Panc1 (cell line): ENCODE measurements around the gene DMRT2. TPM values are rescaled to one million over a fixed set of nuclear protein-coding genes. Genes with fewer than 3 reads are reported as not detected.

Experiments used
- ATAC-seq: fragments of 200-7000 bp; cut with Tn5 transposase; 2 replicates; pipeline ENCODE4 v1.9.1; 2020; ENCODE audit warnings: mild to moderate bottlenecking, moderate library complexity
- BruUV-seq: library from RNA; stranded (reverse); fragments of 400-500 nt; replicated peaks from 2 replicates; lab custom pipeline; 2021; lab: Mats Ljungman, UMichigan
- CTCF ChIA-PET: fragments of 300-600 bp; sonication (Branson Sonifier 250); formaldehyde crosslinking; loops from one replicate; lab custom pipeline; 2022; ENCODE audit warnings: antibody characterized with exemption; lab: Charles Lee
- POLR2A ChIA-PET: fragments of 300-600 bp; sonication (Branson Sonifier 250); formaldehyde crosslinking; loops from one replicate; lab custom pipeline; 2022; ENCODE audit warnings: antibody characterized with exemption; lab: Charles Lee
- DNase-seq: peaks from one replicate; pipeline ENCODE4 v3.0.0-alpha.2; 2010; ENCODE audit warnings: low read depth, low spot score
- H3K27ac ChIP-seq: 2 replicates; pipeline ENCODE4 v1.5.1; 2011; ENCODE audit warnings: mild to moderate bottlenecking, low read length, inconsistent platforms
- H3K27me3 ChIP-seq: fragments of 200-500 bp; sonication (Bioruptor generic); 2 replicates; pipeline ENCODE4 v1.6.0; 2014; ENCODE audit warnings: low read length, inconsistent platforms; ENCODE audit not compliant: control insufficient read depth, insufficient read depth
- H3K36me3 ChIP-seq: fragments of 200-500 bp; sonication (Bioruptor generic); 2 replicates; pipeline ENCODE4 v1.5.1; 2014; ENCODE audit warnings: inconsistent platforms, mild to moderate bottlenecking, low read length, moderate library complexity; ENCODE audit not compliant: control insufficient read depth, insufficient read depth
- H3K4me1 ChIP-seq: 2 replicates; pipeline ENCODE4 v1.5.1; 2011; ENCODE audit warnings: inconsistent platforms, mild to moderate bottlenecking, low read length, moderate library complexity; ENCODE audit not compliant: control insufficient read depth, insufficient read depth
- H3K4me3 ChIP-seq, 2 experiments: 2 replicates each; pipeline ENCODE4 v1.5.1; 2011 to 2012; ENCODE audit warnings: low read depth in 2 of 2, low read length in 2 of 2, mild to moderate bottlenecking in 2 of 2, inconsistent platforms in 1 of 2, moderate library complexity in 1 of 2
- H3K9me3 ChIP-seq: fragments of 200-500 bp; sonication (Bioruptor generic); 2 replicates; pipeline ENCODE4 v1.5.1; 2014; ENCODE audit warnings: low read depth, mild to moderate bottlenecking, inconsistent platforms, low read length, moderate library complexity; ENCODE audit not compliant: control insufficient read depth, insufficient read depth
- POLR2AphosphoS5 ChIP-seq: IDR thresholded peaks from 2 replicates; pipeline ENCODE4 v1.6.1; 2012; ENCODE audit warnings: mild to moderate bottlenecking, low read depth, low read length, moderate library complexity
- REST ChIP-seq, 2 experiments: IDR thresholded peaks; 2 replicates each; pipeline ENCODE4 v1.6.1; 2011 to 2012; ENCODE audit warnings: low read depth in 2 of 2, control low read depth in 1 of 2, low read length in 1 of 2, mild to moderate bottlenecking in 1 of 2, moderate library complexity in 1 of 2; ENCODE audit not compliant: insufficient read depth in 1 of 2
- SIN3A ChIP-seq: IDR thresholded peaks from 2 replicates; pipeline ENCODE4 v1.6.1; 2012; ENCODE audit warnings: low read depth, mild to moderate bottlenecking, low read length, moderate library complexity, borderline replicate concordance; ENCODE audit not compliant: insufficient read depth
- TCF7L2 ChIP-seq: IDR thresholded peaks from 2 replicates; pipeline ENCODE4 v1.6.1; 2011; ENCODE audit warnings: mild to moderate bottlenecking, low read depth, low read length, inconsistent platforms
- in situ Hi-C: cut with HindIII; loops from 2 replicates; pipeline ENCODE4 v1.10.0; 2016; ENCODE audit warnings: low sequenced_read_pairs, low pct_unique_long_range_greater_than_20kb
- intact Hi-C: fragments of 100-400 bp; cut with micrococcal nuclease; formaldehyde crosslinking; loops from one replicate; pipeline ENCODE4 v1.10.0; 2022; ENCODE audit not compliant: unreplicated experiment
- total RNA-seq: library from RNA; stranded (reverse); gene quantifications from one replicate; pipeline ENCODE4 v1.2.1, GENCODE V29; 2021; ENCODE audit not compliant: unreplicated experiment
- TF ChIP-seq, protein P1 (sequence below): fragments of 450-650 bp; IDR thresholded peaks from 2 replicates; pipeline ENCODE4 v1.5.1; 2017; ENCODE audit warnings: mild to moderate bottlenecking

The DMRT2 gene
- total RNA-seq, 1 experiment from 2014 or later = not detected

DNA sequence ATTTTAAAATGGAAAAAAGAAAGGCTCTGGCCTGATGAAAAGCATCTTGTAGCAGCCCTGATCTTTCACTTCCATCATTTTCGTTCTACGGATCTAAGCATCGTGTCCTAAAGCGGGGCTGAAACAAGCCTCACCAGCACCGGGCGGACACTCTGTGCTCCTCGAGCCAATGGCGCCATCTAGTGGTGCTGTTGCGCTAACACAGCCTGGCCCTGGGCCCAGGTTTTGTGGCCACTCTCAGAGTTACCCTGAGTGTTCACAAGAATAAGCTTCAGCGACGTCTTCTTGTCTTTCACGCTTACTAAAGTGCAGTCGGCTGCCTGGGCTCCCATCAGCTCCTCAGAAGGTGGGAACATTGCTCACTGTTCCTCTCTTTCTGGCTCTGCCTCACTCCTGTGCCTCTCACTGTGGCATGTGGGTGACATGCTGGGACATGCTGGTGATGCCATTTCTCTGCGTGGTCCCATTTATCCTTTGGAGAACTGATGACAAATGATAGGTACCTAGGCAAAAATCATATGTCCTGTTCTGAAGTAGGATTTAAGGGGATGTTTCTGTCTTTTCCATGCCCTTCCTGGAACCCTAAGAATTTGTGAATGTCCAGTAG is 41.0 kb upstream of the DMRT2 start:
- TF ChIP-seq, protein P1, sequence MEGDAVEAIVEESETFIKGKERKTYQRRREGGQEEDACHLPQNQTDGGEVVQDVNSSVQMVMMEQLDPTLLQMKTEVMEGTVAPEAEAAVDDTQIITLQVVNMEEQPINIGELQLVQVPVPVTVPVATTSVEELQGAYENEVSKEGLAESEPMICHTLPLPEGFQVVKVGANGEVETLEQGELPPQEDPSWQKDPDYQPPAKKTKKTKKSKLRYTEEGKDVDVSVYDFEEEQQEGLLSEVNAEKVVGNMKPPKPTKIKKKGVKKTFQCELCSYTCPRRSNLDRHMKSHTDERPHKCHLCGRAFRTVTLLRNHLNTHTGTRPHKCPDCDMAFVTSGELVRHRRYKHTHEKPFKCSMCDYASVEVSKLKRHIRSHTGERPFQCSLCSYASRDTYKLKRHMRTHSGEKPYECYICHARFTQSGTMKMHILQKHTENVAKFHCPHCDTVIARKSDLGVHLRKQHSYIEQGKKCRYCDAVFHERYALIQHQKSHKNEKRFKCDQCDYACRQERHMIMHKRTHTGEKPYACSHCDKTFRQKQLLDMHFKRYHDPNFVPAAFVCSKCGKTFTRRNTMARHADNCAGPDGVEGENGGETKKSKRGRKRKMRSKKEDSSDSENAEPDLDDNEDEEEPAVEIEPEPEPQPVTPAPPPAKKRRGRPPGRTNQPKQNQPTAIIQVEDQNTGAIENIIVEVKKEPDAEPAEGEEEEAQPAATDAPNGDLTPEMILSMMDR = peak; percentile 77
- no peak for TF ChIP-seq REST (IDR thresholded peaks at IDR 0.05; ENCODE audit: insufficient read depth in 1 of 2, low read depth in 2 of 2, low read length in 1 of 2)
- no peaks in the 10 kb centered on the region for H3K36me3 ChIP-seq
- ATAC-seq (peak; percentile 85), DNase-seq (peak; percentile 42)
- H3K9me3 ChIP-seq = no peaks in the 10 kb centered on the region
- ChIA-PET CTCF (interaction anchor here (0.6 to 1.0 kb wide), 2 partner anchors 113 to 981 kb away, joined by 4 to 8 read pairs; no protein-coding TSS in a partner anchor), POLR2A (no interaction called here)
- H3K4me1 ChIP-seq = no peaks in the 10 kb centered on the region
- in situ Hi-C loops = no loop called here
- H3K4me3 ChIP-seq = no peak overlapping the region
- no TSS peak for BruUV-seq
- no peaks in the 10 kb centered on the region for H3K27me3 ChIP-seq
- no peak overlapping the region for H3K27ac ChIP-seq
- intact Hi-C loops = no loop called here

GRCh38 chr9:1013021-1013420 is 37.1 kb upstream of the DMRT2 start:
- no peaks in the 10 kb centered on the region for H3K9me3 ChIP-seq
- no peak overlapping the region for H3K4me3 ChIP-seq
- H3K4me1 ChIP-seq = no peaks in the 10 kb centered on the region
- intact Hi-C loops (no loop called here), in situ Hi-C loops (no loop called here)
- no peak overlapping the region for H3K27ac ChIP-seq
- CTCF ChIA-PET = no interaction called here
- ATAC-seq = no peak
- POLR2A ChIA-PET = no interaction called here
- no peaks in the 10 kb centered on the region for H3K27me3 ChIP-seq
- TF ChIP-seq SIN3A = no peak
- no peak for TF ChIP-seq TCF7L2
- TF ChIP-seq, protein P1 = no peak
- TF ChIP-seq POLR2AphosphoS5 = no peak
- no peak for TF ChIP-seq REST (IDR thresholded peaks at IDR 0.05; ENCODE audit: insufficient read depth in 1 of 2, low read depth in 2 of 2, low read length in 1 of 2)
- no TSS peak for BruUV-seq
- H3K36me3 ChIP-seq = no peaks in the 10 kb centered on the region
- no peak for DNase-seq
